T-helper 17 cell (primary cell): ENCODE measurements around the gene CDKN2B-AS1. TPM values are rescaled to one million over a fixed set of nuclear protein-coding genes. Genes with fewer than 3 reads are reported as not detected.

Source experiments
- ATAC-seq: fragments of 150-1000 bp; cut with Tn5 transposase; 2 replicates; pipeline ENCODE4 v1.10.0; 2021; ENCODE audit warnings: mild to moderate bottlenecking, moderate library complexity
- DNase-seq, 3 donors: peaks; one replicate each; pipeline versions ENCODE4 v3.0.0 to v3.0.0-alpha.2; 2020 to 2021
- H3K9me3 ChIP-seq: one replicate; pipeline ENCODE4 v1.7.0; 2013; ENCODE audit warnings: low read length, mild to moderate bottlenecking; ENCODE audit not compliant: control insufficient read depth, poor library complexity, severe bottlenecking
- H3K27ac Mint-ChIP-seq: one replicate; pipeline ENCODE4 v1.8.0; 2022; ENCODE audit warnings: mild to moderate bottlenecking, moderate library complexity, mixed read lengths
- H3K27me3 Mint-ChIP-seq: one replicate; pipeline ENCODE4 v1.8.0; 2022; ENCODE audit warnings: mixed read lengths
- H3K36me3 Mint-ChIP-seq: one replicate; pipeline ENCODE4 v1.8.0; 2022; ENCODE audit warnings: low read depth, mixed read lengths
- H3K4me1 Mint-ChIP-seq: one replicate; pipeline ENCODE4 v1.8.0; 2022; ENCODE audit warnings: mild to moderate bottlenecking, mixed read lengths
- H3K4me3 Mint-ChIP-seq: one replicate; pipeline ENCODE4 v1.8.0; 2022; ENCODE audit warnings: mild to moderate bottlenecking, moderate library complexity, mixed read lengths
- total RNA-seq, 4 donors: library from RNA in 2 of 4; stranded (reverse) in 2 of 4; gene quantifications; one replicate each; pipeline ENCODE4 v1.2.3 and lab custom pipeline; 2022 to 2026

CDKN2B-AS1 gene
- total RNA-seq, 2 donors from 2014 or later = 1.6 to 1.7 TPM

GRCh38 chr9:22117511-22118384 lies 123.2 kb downstream of the CDKN2B-AS1 start:
- DNase-seq (no peak), ATAC-seq (no peak)
- Mint-ChIP-seq H3K27me3 (peaks cover 9% of the 10 kb centered on the region), H3K36me3 (no peaks in the 10 kb centered on the region), H3K4me1 (peaks cover 15% of the 10 kb centered on the region), H3K4me3 (peak overlapping the region; percentile 9), H3K27ac (no peak overlapping the region)
- H3K9me3 ChIP-seq = no peaks in the 10 kb centered on the region

- Mint-ChIP-seq H3K4me3 (no peak overlapping the region), H3K27ac (no peak overlapping the region), H3K36me3 (peaks cover 2% of the 10 kb centered on the region), H3K27me3 (peaks cover 4% of the 10 kb centered on the region), H3K4me1 (peaks cover 15% of the 10 kb centered on the region)
- DNase-seq (no peak), ATAC-seq (no peak)
- H3K9me3 ChIP-seq = no peaks in the 10 kb centered on the region
Observed at GRCh38 chr9:22118810-22119521, 124.4 kb downstream of the CDKN2B-AS1 start.

GRCh38 chr9:22119522-22120158 lies 125.0 kb downstream of the CDKN2B-AS1 start:
- Mint-ChIP-seq H3K36me3 (peaks cover 2% of the 10 kb centered on the region), H3K4me1 (peaks cover 15% of the 10 kb centered on the region), H3K4me3 (no peak overlapping the region), H3K27ac (no peak overlapping the region), H3K27me3 (peaks cover 4% of the 10 kb centered on the region)
- no peaks in the 10 kb centered on the region for H3K9me3 ChIP-seq
- ATAC-seq = peak; percentile 77
- no peak for DNase-seq

- peaks cover 15% of the 10 kb centered on the region for H3K4me1 Mint-ChIP-seq
- no peaks in the 10 kb centered on the region for H3K9me3 ChIP-seq
- H3K27ac Mint-ChIP-seq = no peak overlapping the region
- DNase-seq (no peak), ATAC-seq (no peak)
- H3K27me3 Mint-ChIP-seq = peaks cover 4% of the 10 kb centered on the region
- peaks cover 2% of the 10 kb centered on the region for H3K36me3 Mint-ChIP-seq
- no peak overlapping the region for H3K4me3 Mint-ChIP-seq
Observed at GRCh38 chr9:22120159-22120549, 125.6 kb downstream of the CDKN2B-AS1 start.

- Mint-ChIP-seq H3K27me3 (peaks cover 4% of the 10 kb centered on the region), H3K27ac (no peak overlapping the region)
- no peak for ATAC-seq
Observed at GRCh38 chr9:22120595-22120994, 126.0 kb downstream of the CDKN2B-AS1 start.

GRCh38 chr9:22124263-22125011 lies 129.8 kb downstream of the CDKN2B-AS1 start:
- H3K27ac Mint-ChIP-seq = no peak overlapping the region
- DNase-seq (no peak), ATAC-seq (no peak)
- peaks cover 2% of the 10 kb centered on the region for H3K4me1 Mint-ChIP-seq
- no peaks in the 10 kb centered on the region for H3K9me3 ChIP-seq
- no peak overlapping the region for H3K4me3 Mint-ChIP-seq
- H3K36me3 Mint-ChIP-seq = peaks cover 5% of the 10 kb centered on the region
- H3K27me3 Mint-ChIP-seq = peaks cover 19% of the 10 kb centered on the region

More at GRCh38 chr9:22120595-22120994, 126.0 kb downstream of the CDKN2B-AS1 start:
- peaks cover 15% of the 10 kb centered on the region for H3K4me1 Mint-ChIP-seq
- no peaks in the 10 kb centered on the region for H3K9me3 ChIP-seq
- H3K36me3 Mint-ChIP-seq = peaks cover 2% of the 10 kb centered on the region
- no peak overlapping the region for H3K4me3 Mint-ChIP-seq
- no peak for DNase-seq

GRCh38 chr9:22129133-22129532 lies 134.5 kb downstream of the CDKN2B-AS1 start:
- H3K4me1 Mint-ChIP-seq = no peaks in the 10 kb centered on the region
- ATAC-seq (no peak), DNase-seq (no peak)
- peaks cover 23% of the 10 kb centered on the region for H3K27me3 Mint-ChIP-seq
- H3K9me3 ChIP-seq = no peaks in the 10 kb centered on the region
- H3K27ac Mint-ChIP-seq = no peak overlapping the region
- no peak overlapping the region for H3K4me3 Mint-ChIP-seq
- peaks cover 4% of the 10 kb centered on the region for H3K36me3 Mint-ChIP-seq

- Mint-ChIP-seq H3K4me1 (no peaks in the 10 kb centered on the region), H3K4me3 (no peak overlapping the region), H3K27ac (no peak overlapping the region), H3K27me3 (peaks cover 24% of the 10 kb centered on the region), H3K36me3 (peaks cover 4% of the 10 kb centered on the region)
- DNase-seq (no peak), ATAC-seq (no peak)
- H3K9me3 ChIP-seq = no peaks in the 10 kb centered on the region
Observed at GRCh38 chr9:22129633-22130032, 135.0 kb downstream of the CDKN2B-AS1 start.

GRCh38 chr9:22131817-22132216 lies 137.2 kb downstream of the CDKN2B-AS1 start:
- H3K4me3 Mint-ChIP-seq = no peak overlapping the region
- H3K9me3 ChIP-seq = no peaks in the 10 kb centered on the region
- H3K36me3 Mint-ChIP-seq = peaks cover 4% of the 10 kb centered on the region
- no peaks in the 10 kb centered on the region for H3K4me1 Mint-ChIP-seq
- H3K27ac Mint-ChIP-seq = no peak overlapping the region
- ATAC-seq (no peak), DNase-seq (no peak)
- H3K27me3 Mint-ChIP-seq = peaks cover 24% of the 10 kb centered on the region

GRCh38 chr9:22134390-22134789 lies 139.8 kb downstream of the CDKN2B-AS1 start:
- no peak for ATAC-seq
- H3K36me3 Mint-ChIP-seq = no peaks in the 10 kb centered on the region
- no peaks in the 10 kb centered on the region for H3K4me1 Mint-ChIP-seq
- H3K4me3 Mint-ChIP-seq = no peak overlapping the region
- H3K27ac Mint-ChIP-seq = no peak overlapping the region
- H3K9me3 ChIP-seq = no peaks in the 10 kb centered on the region
- peaks cover 9% of the 10 kb centered on the region for H3K27me3 Mint-ChIP-seq
- no peak for DNase-seq

- ATAC-seq (no peak), DNase-seq (no peak)
- no peaks in the 10 kb centered on the region for H3K9me3 ChIP-seq
- Mint-ChIP-seq H3K4me1 (no peaks in the 10 kb centered on the region), H3K36me3 (no peaks in the 10 kb centered on the region), H3K4me3 (no peak overlapping the region), H3K27me3 (peaks cover 8% of the 10 kb centered on the region), H3K27ac (no peak overlapping the region)
Observed at GRCh38 chr9:22136461-22137096, 142.0 kb downstream of the CDKN2B-AS1 start.

- H3K4me1 Mint-ChIP-seq = no peaks in the 10 kb centered on the region
- no peaks in the 10 kb centered on the region for H3K36me3 Mint-ChIP-seq
- H3K9me3 ChIP-seq = no peaks in the 10 kb centered on the region
- peaks cover 7% of the 10 kb centered on the region for H3K27me3 Mint-ChIP-seq
- ATAC-seq (no peak), DNase-seq (no peak)
- no peak overlapping the region for H3K4me3 Mint-ChIP-seq
- H3K27ac Mint-ChIP-seq = no peak overlapping the region
Observed at GRCh38 chr9:22138956-22139660, 144.5 kb downstream of the CDKN2B-AS1 start.
